ENCODE data around the gene FAM227B.

- TF ChIP-seq CTCF (conservative IDR thresholded peaks at IDR 0.05; ENCODE audit: low read depth, low read length) (no peak), EZH2phosphoT487 (IDR thresholded peaks at IDR 0.05; ENCODE audit: borderline replicate concordance, low read length) (no peak)
Measured at GRCh38 chr15:49530092-49530491, 90.5 kb downstream of the FAM227B start.
